Measurements from ENCODE around the gene P2RX3. TPM values are rescaled to one million over a fixed set of nuclear protein-coding genes. Genes with fewer than 3 reads are reported as not detected.

P2RX3 gene
- total and polyA plus RNA-seq, 10 of the 15 experiments (the other 5 are each of a cell fraction or from before 2014, with no cell fraction given): 0.05 to 0.12 TPM; not detected in 8

- Histone ChIP-seq H3K79me2 (ENCODE audit: control insufficient read depth, insufficient read depth, low read length) (peaks cover 19% of the 10 kb centered on the region), H3K4me1 (ENCODE audit: control insufficient read depth, insufficient read depth, low read length) (peaks cover 18% of the 10 kb centered on the region), H4K20me1 (ENCODE audit: control insufficient read depth, insufficient read depth) (no peaks in the 10 kb centered on the region), H3K9ac (ENCODE audit: control insufficient read depth, insufficient read depth, low read length) (no peak overlapping the region), H3K27me3 (replicated peaks in 1 of 2; ENCODE audit: control insufficient read depth in 2 of 2, insufficient read depth in 2 of 2, low read length in 1 of 2) (no peaks in the 10 kb centered on the region), H3K36me3 (ENCODE audit: control insufficient read depth in 2 of 2, insufficient read depth in 2 of 2, low read length in 1 of 2) (peaks cover 34 to 35% of the 10 kb centered on the region in 2 experiments), H3K4me3 (no peak overlapping the region), H3K4me2 (ENCODE audit: control insufficient read depth, insufficient read depth) (no peak overlapping the region), H3K9me3 (replicated peaks; ENCODE audit: control insufficient read depth, insufficient read depth, low read length) (no peaks in the 10 kb centered on the region), H3K27ac (ENCODE audit: control insufficient read depth, insufficient read depth) (no peak overlapping the region), H2AFZ (ENCODE audit: control insufficient read depth, low read depth, low read length) (no peak overlapping the region)
- no peak for TF ChIP-seq NFXL1 (IDR thresholded peaks at IDR 0.05; ENCODE audit: borderline replicate concordance)
- TF ChIP-seq DPF2 (IDR thresholded peaks at IDR 0.05): no peak
- no peak for TF ChIP-seq CHD2 (IDR thresholded peaks at IDR 0.05; ENCODE audit: borderline replicate concordance, low read depth, low read length)
- no peak for TF ChIP-seq SMARCA5 (IDR thresholded peaks at IDR 0.05)
- TF ChIP-seq WRNIP1 (IDR thresholded peaks at IDR 0.05; ENCODE audit: borderline replicate concordance, low read depth, low read length): no peak
- no peak for TF ChIP-seq TCF3 (IDR thresholded peaks at IDR 0.05; ENCODE audit: borderline replicate concordance, insufficient read depth, low read depth, low read length)
- TF ChIP-seq FOXK2 (IDR thresholded peaks at IDR 0.05): no peak
- TF ChIP-seq SUZ12 (IDR thresholded peaks at IDR 0.05; ENCODE audit: unreplicated experiment): no peak
- no peak for TF ChIP-seq ZBTB11 (CRISPR knock-in tag; IDR thresholded peaks at IDR 0.05)
- no peak for TF ChIP-seq ATF3 (IDR thresholded peaks at IDR 0.05; ENCODE audit: borderline replicate concordance, extremely low read depth, low read depth, low read length)
- no peak for TF ChIP-seq JUNB (IDR thresholded peaks at IDR 0.05)
- no peak for TF ChIP-seq ZSCAN29 (IDR thresholded peaks at IDR 0.05)
- TF ChIP-seq NR2C1 (IDR thresholded peaks at IDR 0.05): no peak
- in situ Hi-C loops (cut with MboI): loop anchor here (25.0 kb wide), 2 partner anchors 1182 to 1257 kb away; partner anchors contain the start of genes LPXN, OR5B21 and ZFP91
- ChIA-PET POLR2A (no interaction called here), SMC1A (ENCODE audit: uncharacterized antibody, unreplicated experiment) (no interaction called here), RAD21 (ENCODE audit: unreplicated experiment) (no interaction called here), CTCF (interaction anchor here (0.6 kb wide), 1 partner anchor 128 kb away, joined by 3 read pairs; no protein-coding TSS in a partner anchor)
- no TSS peak for BruUV-seq (replicated peaks)
- 40% methylated on average over 9 of the region's 9 CpGs for WGBS (ENCODE audit: insufficient coverage, insufficient replicate concordance, low lambda C conversion rate, missing lambda C conversion rate)
- FAIRE-seq (peak; percentile 13), ATAC-seq (peak; percentile 18), DNase-seq (ENCODE audit: low read depth, low spot score) (no peak)
- intact Hi-C loops (cut with micrococcal nuclease; ENCODE audit: unreplicated experiment): no loop called here
Measured at GRCh38 chr11:57330029-57330428, 8.1 kb upstream of the P2RX3 start.
